GM18873 (cell line): ENCODE data around the gene VEZF1.

ENCODE experiments used
- ATAC-seq: cut with Tn5 transposase; IDR thresholded peaks from one replicate; pipeline ENCODE4 v1.9.1; 2021; ENCODE audit warnings: mild to moderate bottlenecking, moderate library complexity, moderate number of reproducible peaks; ENCODE audit not compliant: unreplicated experiment, low FRiP score

Gene VEZF1

GRCh38 chr17:57987581-57988300 is at the start of gene VEZF1:
Gene VEZF1 (minus strand): TSS chr17:57988254. CDS start chr17:57988111, 143 bp downstream.
- no peak for ATAC-seq

- no peak for ATAC-seq
Measured at GRCh38 chr17:58032691-58033415, 44.8 kb upstream of the VEZF1 start.

- ATAC-seq: no peak
Measured at GRCh38 chr17:58028578-58028977, 40.5 kb upstream of the VEZF1 start.

GRCh38 chr17:58020401-58020800 is 32.3 kb upstream of the VEZF1 start:
- no peak for ATAC-seq

GRCh38 chr17:58019521-58019920 is 31.5 kb upstream of the VEZF1 start:
- no peak for ATAC-seq

- no peak for ATAC-seq
Measured at GRCh38 chr17:58019039-58019438, 31.0 kb upstream of the VEZF1 start.

GRCh38 chr17:58010067-58010799 is 22.2 kb upstream of the VEZF1 start:
- no peak for ATAC-seq

GRCh38 chr17:58007781-58008706 is 20.0 kb upstream of the VEZF1 start:
- ATAC-seq: peak; percentile 23

GRCh38 chr17:58006924-58007780 is 19.1 kb upstream of the VEZF1 start, which contains the start of gene SRSF1:
Gene SRSF1 (minus strand): TSS chr17:58007246. CDS start chr17:58007137, 109 bp downstream.
- peak; percentile 77 for ATAC-seq

- ATAC-seq: no peak
Measured at GRCh38 chr17:58006560-58006923, 18.5 kb upstream of the VEZF1 start.

- ATAC-seq: no peak
Measured at GRCh38 chr17:58005728-58006559, 17.9 kb upstream of the VEZF1 start.

GRCh38 chr17:58005031-58005727 is 17.1 kb upstream of the VEZF1 start:
- no peak for ATAC-seq

- ATAC-seq: no peak
Measured at GRCh38 chr17:58004060-58004459, 16.0 kb upstream of the VEZF1 start.

GRCh38 chr17:58002973-58003372 is 14.9 kb upstream of the VEZF1 start:
- ATAC-seq: no peak

GRCh38 chr17:58002154-58002948 is 14.3 kb upstream of the VEZF1 start:
- ATAC-seq: no peak

- no peak for ATAC-seq
Measured at GRCh38 chr17:58001461-58002124, 13.5 kb upstream of the VEZF1 start.
